ENCODE data around the gene ASPDH.
"Not testable (repeated sequence)": the region's sequence is repeated elsewhere in the genome, so short reads cannot be mapped to it uniquely, and the experiment has no call there.

The ASPDH gene

GRCh38 chr19:50477751-50478515, 35.8 kb downstream of the ASPDH start:
- no peak for DNase-seq (ENCODE audit: low spot score)

- no peak for DNase-seq (ENCODE audit: low spot score)
Measured at GRCh38 chr19:50476907-50477238, 36.8 kb downstream of the ASPDH start.

GRCh38 chr19:50476224-50476906, 37.3 kb downstream of the ASPDH start, which contains the start of the genes EMC10 and GARIN5A:
Gene EMC10, plus strand, starts transcription at chr19:50476507. Its CDS starts 38 bp downstream, at chr19:50476545.
Gene GARIN5A, minus strand, starts transcription at chr19:50476848. Its CDS starts 460 bp downstream, at chr19:50476388.
- DNase-seq (ENCODE audit: low spot score): peak; percentile 97

GRCh38 chr19:50475736-50476223, 37.9 kb downstream of the ASPDH start:
- DNase-seq (ENCODE audit: low spot score): no peak

GRCh38 chr19:50475101-50475568, 38.6 kb downstream of the ASPDH start:
- DNase-seq (ENCODE audit: low spot score): no peak

- DNase-seq (ENCODE audit: low spot score): not testable (repeated sequence)
Measured at GRCh38 chr19:50473336-50473735, 40.4 kb downstream of the ASPDH start.

- no peak for DNase-seq (ENCODE audit: low spot score)
Measured at GRCh38 chr19:50468818-50469217, 44.9 kb downstream of the ASPDH start.

- no peak for DNase-seq (ENCODE audit: low spot score)
Measured at GRCh38 chr19:50467566-50467965, 46.1 kb downstream of the ASPDH start.

GRCh38 chr19:50466706-50467039, 47.0 kb downstream of the ASPDH start:
- no peak for DNase-seq (ENCODE audit: low spot score)

- no peak for DNase-seq (ENCODE audit: low spot score)
Measured at GRCh38 chr19:50465986-50466705, 47.6 kb downstream of the ASPDH start.

- no peak for DNase-seq (ENCODE audit: low spot score)
Measured at GRCh38 chr19:50465000-50465399, 48.7 kb downstream of the ASPDH start.

GRCh38 chr19:50464348-50464747, 49.4 kb downstream of the ASPDH start:
- DNase-seq (ENCODE audit: low spot score): no peak

- no peak for DNase-seq (ENCODE audit: low spot score)
Measured at GRCh38 chr19:50462970-50463369, 50.7 kb downstream of the ASPDH start.
